NCI-H82 treated with DMSO at 0.1 percent for 48 hours (cell line): ENCODE results near the gene YTHDC1.
"Not testable (repeated sequence)": the region's sequence is repeated elsewhere in the genome, so short reads cannot be mapped to it uniquely, and the experiment has no call there.

Experiments
- DNase-seq: peaks from one replicate; lab custom pipeline; 2025; ENCODE audit not compliant: unreplicated experiment; lab: John Stamatoyannopoulos, UW

YTHDC1 gene

GRCh38 chr4:68297137-68297536, 52.8 kb downstream of the YTHDC1 start:
- DNase-seq, result no peak

DNA sequence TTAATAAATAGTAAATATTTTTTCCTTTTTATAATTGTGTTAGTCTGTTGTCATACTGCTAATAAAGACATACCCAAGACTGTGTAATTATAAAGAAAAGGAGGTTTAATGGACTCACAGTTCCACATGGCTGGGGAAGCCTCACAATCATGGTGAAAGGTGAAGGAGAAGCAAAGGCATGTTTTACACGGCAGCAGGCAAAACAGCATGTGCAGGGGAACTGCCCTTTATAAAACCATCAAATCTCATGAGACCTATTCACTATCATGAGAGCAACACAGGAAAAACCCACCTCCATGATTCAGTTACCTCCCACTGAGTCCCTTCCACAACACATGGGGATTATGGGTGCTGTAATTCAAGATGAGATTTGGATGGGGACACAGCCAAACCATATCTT, 58.6 kb downstream of the YTHDC1 start:
- DNase-seq, result no peak

- no peak for DNase-seq
These were observed 61.5 kb downstream of the YTHDC1 start for GRCh38 chr4:68288393-68288740.

DNA sequence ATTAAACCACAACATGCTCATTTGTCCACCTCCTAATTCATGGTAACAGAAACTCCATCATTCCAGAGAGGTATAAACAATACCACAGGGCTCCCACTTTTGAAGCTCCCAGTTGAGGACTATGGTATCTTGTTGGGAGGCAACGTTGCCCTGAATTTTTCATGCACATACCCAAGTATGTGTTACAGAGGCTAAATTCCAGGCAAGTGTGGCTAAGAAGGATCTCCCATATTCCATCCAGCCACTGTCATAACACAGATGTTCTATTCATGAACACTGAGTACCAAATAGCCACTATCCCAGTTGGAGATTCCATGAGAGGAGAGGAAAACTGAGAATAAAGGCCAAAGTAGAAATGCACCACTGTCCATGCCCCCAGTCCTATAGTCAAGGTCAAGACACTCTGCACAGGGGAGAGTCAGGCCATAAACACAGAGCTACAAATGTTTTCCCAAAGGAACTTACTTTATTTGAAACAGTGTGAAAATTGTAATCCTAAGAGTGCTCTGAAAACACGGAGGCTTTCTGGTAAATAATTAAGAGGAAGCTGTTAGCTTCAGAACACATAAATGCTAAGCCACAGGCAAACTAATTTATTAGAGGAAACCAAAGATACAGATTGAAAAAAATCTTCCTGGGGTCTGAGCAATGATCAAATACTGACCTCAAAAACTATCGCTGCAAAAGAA, 62.0 kb downstream of the YTHDC1 start:
- no peak for DNase-seq

DNA sequence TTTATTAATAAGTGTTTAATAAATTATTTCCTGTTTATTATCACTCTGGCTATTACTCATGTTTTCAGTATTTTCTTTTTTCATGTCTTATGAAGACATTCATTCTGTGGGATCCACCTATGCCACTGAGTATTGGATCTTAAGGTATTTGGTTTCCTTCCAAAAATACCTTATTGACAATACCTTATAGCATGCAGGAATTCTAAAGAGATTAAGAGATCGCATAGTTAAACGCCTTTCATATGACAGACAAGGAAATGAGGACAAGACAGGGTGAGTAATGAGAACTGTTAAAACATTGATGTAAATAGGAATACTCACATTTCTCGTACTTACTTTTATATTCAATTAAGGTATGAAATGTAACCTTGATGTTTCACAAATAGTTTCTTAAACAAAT, 66.2 kb downstream of the YTHDC1 start:
- DNase-seq, result no peak

DNA sequence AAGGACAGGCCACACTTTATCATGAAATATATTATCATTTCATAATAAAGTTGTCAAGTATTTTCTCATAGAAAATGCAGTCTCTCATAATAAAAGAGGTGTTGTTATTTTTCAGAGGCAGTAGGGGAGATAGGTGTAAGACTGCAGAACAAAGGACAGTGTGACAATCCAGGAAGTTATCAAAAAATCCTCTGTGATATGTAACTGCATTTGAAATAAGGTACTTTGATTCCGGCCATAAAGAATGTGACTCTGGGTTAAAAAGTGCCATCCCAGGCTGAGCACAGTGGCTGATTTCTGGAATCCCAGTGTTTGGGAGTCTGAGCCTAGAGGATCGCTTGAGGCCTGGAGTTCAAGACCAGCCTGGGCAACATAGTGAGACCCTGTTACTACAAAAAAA, 66.8 kb downstream of the YTHDC1 start:
- DNase-seq, result no peak

- DNase-seq, result not testable (repeated sequence)
These were observed 67.8 kb downstream of the YTHDC1 start for GRCh38 chr4:68281796-68282740.

- no peak for DNase-seq
These were observed 71.9 kb downstream of the YTHDC1 start for GRCh38 chr4:68278029-68278428.

- DNase-seq, result no peak
These were observed 72.3 kb downstream of the YTHDC1 start for GRCh38 chr4:68277627-68278026.

DNA sequence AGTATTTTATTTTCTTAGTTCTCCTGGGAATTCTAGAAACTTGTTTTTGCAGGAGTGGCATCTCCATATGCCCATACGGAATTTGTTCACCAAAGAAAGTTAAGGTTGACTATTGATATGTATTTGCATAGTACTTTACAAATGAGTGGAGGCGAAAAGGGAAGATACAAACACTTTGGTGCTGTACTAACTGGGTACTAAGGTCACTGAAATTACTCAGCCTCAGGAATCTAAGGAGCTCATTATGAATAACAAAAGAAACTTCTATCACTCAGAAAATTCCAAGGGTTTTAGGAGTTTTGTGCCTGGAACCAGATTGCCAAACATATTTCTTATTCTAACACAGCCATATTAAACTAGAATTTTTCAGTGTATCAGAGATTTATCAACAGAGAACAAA, 77.0 kb downstream of the YTHDC1 start:
- no peak for DNase-seq

GRCh38 chr4:68272380-68272779, 77.5 kb downstream of the YTHDC1 start:
- DNase-seq, result no peak

DNA sequence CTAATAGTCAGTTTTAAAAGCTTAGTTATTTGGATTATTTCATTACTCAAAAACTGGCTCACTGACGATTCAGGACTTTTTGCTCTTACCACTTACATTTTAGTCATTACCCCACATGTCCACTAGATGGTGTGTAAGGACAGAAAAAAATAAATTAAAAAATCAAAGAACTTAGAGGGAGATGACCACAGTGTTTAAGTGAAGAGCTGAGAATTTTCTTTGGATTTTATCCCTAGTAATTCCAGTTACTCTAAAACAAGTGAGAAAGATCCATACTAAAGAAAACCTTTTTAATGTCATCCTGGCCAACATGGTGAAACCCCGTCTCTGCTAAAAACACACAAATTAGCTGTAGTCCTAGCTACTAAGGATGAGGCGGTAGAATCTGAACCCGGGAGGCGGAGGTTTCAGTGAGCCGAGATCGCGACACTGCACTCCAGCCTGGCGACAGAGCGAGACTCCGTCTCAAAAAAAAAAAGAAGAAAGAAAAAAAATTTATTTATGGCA, 78.0 kb downstream of the YTHDC1 start:
- DNase-seq, result no peak

GRCh38 chr4:68267433-68267944, 82.4 kb downstream of the YTHDC1 start:
- DNase-seq, result no peak

GRCh38 chr4:68264875-68265565, 84.9 kb downstream of the YTHDC1 start:
- no peak for DNase-seq
